ENCODE results near the gene DEFB125. TPM values are rescaled to one million over a fixed set of nuclear protein-coding genes. Genes with fewer than 3 reads are reported as not detected.
A peak's percentile ranks its signal among the peaks of the same experiment; 100 is the strongest.
"Not testable (repeated sequence)": the region's sequence is repeated elsewhere in the genome, so short reads cannot be mapped to it uniquely, and the experiment has no call there.

The DEFB125 gene
- total RNA-seq, 2 donors from 2014 or later, result not detected

DNA sequence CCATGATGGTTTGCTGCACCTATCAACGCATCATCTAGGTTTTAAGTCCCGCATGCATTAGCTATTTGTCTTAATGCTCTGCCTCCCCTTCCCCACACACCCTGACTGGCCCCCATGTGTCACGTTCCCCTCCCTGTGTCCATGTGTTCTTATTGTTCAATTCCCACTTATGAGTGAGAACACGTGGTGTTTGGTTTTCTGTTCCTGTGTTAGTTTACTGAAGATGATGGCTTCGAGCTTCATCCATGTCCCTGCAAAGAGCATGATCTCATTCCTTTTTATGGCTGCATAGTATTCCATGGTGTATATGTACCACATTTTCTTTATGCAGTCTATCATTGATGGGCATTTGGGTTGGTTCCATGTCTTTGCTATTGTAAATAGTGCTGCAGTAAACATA is 10.2 kb downstream of the DEFB125 start:
- peaks cover 46% of the 10 kb centered on the region for H3K27me3 Mint-ChIP-seq
- H3K9me3 ChIP-seq (ENCODE audit: control insufficient read depth, low read length, poor library complexity, severe bottlenecking), result not testable (repeated sequence)

DNA sequence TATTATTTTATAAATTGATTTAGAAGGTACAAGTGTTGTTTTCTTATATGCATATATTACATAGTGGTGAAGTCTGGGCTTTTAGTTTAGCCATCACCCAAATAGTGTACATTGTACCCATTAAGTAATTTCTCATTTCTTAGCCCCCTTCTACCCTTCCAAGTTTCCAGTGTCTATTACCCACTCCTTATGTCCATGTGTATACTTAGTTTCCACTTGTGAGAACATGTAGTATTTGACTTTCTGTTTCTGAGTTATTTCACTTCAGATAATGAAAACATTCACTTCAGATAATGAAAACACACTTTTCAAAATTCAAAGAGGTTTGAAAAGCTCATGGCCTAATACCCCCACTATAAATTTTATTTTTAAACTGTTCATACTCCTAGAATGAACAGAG is 14.5 kb downstream of the DEFB125 start:
- no peak overlapping the region for H3K27ac Mint-ChIP-seq
- H3K4me1 Mint-ChIP-seq, result no peaks in the 10 kb centered on the region
- no peaks in the 10 kb centered on the region for H3K36me3 Mint-ChIP-seq (ENCODE audit: low read depth)
- no peaks in the 10 kb centered on the region for H3K9me3 ChIP-seq (ENCODE audit: control insufficient read depth, low read length, poor library complexity, severe bottlenecking)
- DNase-seq, result no peak
- peaks cover 67% of the 10 kb centered on the region for H3K27me3 Mint-ChIP-seq
- no peak overlapping the region for H3K4me3 Mint-ChIP-seq
- no peak for ATAC-seq

More for the DNA sequence above, 10.2 kb downstream of the DEFB125 start:
- not testable (repeated sequence) for H3K4me3 Mint-ChIP-seq; H3K36me3 Mint-ChIP-seq (ENCODE audit: low read depth); DNase-seq; H3K4me1 Mint-ChIP-seq; ATAC-seq; H3K27ac Mint-ChIP-seq

DNA sequence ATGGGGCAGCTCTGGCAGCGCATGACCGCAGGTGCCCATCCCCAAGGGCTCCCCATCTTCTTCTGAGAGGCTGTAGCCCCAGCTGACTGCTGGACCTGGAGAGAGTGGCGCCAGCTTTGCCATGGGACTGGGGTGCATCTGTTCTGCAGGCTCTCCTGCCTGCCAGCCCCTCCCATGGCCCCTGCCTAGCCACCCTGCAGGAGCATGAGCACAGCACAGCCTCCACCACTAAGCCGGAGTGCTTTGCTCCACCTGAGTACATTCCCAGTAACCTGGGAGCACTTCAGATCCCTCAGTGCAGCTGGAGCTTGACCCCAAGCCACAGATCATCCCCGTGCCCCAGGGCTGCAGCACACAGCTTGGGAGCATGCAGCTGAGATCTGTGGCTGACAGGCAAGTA is 16.0 kb downstream of the DEFB125 start:
- no peaks in the 10 kb centered on the region for H3K9me3 ChIP-seq (ENCODE audit: control insufficient read depth, low read length, poor library complexity, severe bottlenecking)
- DNase-seq (no peak), ATAC-seq (no peak)
- H3K4me1 Mint-ChIP-seq, result no peaks in the 10 kb centered on the region
- H3K27me3 Mint-ChIP-seq, result peaks cover 78% of the 10 kb centered on the region
- no peak overlapping the region for H3K27ac Mint-ChIP-seq
- H3K4me3 Mint-ChIP-seq, result no peak overlapping the region
- no peaks in the 10 kb centered on the region for H3K36me3 Mint-ChIP-seq (ENCODE audit: low read depth)

DNA sequence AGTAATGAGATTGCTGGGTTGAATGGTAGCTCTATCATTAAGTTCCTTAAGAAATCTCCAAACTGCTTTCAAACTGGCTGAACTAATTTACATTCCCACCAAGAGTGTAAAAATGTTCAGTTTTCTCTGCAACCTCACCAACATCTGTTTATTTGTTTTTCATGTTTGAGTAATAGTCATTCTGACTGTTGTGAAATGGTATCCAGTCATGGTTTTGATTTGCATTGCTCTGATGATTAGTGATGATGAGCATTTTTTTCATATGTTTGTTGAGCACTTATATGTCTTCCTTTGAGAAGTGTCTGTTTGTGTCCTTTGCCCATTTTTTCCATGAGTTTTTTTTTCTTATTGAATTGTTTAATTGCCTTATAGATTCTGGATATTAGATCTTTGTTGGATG is 24.9 kb downstream of the DEFB125 start:
- peaks cover 52% of the 10 kb centered on the region for H3K27me3 Mint-ChIP-seq
- H3K4me3 Mint-ChIP-seq, result no peak overlapping the region
- H3K4me1 Mint-ChIP-seq, result no peaks in the 10 kb centered on the region
- H3K36me3 Mint-ChIP-seq (ENCODE audit: low read depth), result no peaks in the 10 kb centered on the region
- ATAC-seq, result no peak
- H3K27ac Mint-ChIP-seq, result no peak overlapping the region
- no peak for DNase-seq
- H3K9me3 ChIP-seq (ENCODE audit: control insufficient read depth, low read length, poor library complexity, severe bottlenecking), result no peaks in the 10 kb centered on the region

DNA sequence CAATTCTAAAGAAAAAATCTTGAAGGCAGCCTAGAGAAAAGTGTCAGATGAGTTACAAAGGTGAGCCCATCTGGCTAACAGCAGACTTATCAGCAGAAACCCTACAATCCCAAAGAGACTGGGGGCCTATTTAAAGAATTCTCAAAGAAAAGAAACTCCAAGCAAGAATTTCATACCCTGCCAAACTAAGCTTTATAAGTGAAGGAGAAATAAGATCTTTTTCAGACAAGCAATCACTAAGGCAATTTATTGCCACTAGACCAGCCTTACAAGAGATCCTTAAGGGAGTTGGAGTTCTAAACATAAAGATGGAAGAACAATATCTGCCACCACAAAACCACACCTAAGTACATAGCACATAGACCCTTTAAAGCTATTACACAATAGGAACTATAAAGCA is 30.0 kb downstream of the DEFB125 start:
- peaks cover 50% of the 10 kb centered on the region for H3K27me3 Mint-ChIP-seq
- no peaks in the 10 kb centered on the region for H3K9me3 ChIP-seq (ENCODE audit: control insufficient read depth, low read length, poor library complexity, severe bottlenecking)
- no peak overlapping the region for H3K4me3 Mint-ChIP-seq
- H3K36me3 Mint-ChIP-seq (ENCODE audit: low read depth), result no peaks in the 10 kb centered on the region
- no peaks in the 10 kb centered on the region for H3K4me1 Mint-ChIP-seq
- H3K27ac Mint-ChIP-seq, result no peak overlapping the region
- ATAC-seq, result no peak
- DNase-seq, result no peak

DNA sequence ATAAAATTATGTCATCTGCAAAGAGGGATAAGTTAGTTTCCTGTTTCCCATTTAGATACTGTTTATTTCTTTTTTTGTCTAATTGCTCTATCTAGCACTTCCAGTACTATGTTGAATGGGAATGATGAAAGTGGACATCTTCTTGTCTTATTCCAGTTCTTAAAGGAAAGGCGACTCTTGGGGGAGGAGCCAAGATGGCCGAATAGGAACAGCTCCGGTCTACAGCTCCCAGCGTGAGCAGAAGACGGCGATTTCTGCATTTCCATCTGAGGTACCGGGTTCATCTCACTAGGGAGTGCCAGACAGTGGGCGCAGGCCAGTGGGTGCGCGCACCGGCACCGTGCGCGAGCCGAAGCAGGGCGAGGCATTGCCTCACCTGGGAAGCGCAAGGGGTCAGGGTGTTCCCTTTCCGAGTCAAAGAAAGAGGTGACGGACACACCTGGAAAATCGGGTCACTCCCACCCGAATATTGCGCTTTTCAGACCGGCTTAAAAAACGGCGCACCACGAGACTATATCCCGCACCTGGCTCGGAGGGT is 42.4 kb downstream of the DEFB125 start:
- H3K9me3 ChIP-seq (ENCODE audit: control insufficient read depth, low read length, poor library complexity, severe bottlenecking); H3K4me1 Mint-ChIP-seq; DNase-seq; H3K27ac Mint-ChIP-seq; H3K4me3 Mint-ChIP-seq; H3K36me3 Mint-ChIP-seq (ENCODE audit: low read depth); ATAC-seq: not testable (repeated sequence)
- peaks cover 31% of the 10 kb centered on the region for H3K27me3 Mint-ChIP-seq

DNA sequence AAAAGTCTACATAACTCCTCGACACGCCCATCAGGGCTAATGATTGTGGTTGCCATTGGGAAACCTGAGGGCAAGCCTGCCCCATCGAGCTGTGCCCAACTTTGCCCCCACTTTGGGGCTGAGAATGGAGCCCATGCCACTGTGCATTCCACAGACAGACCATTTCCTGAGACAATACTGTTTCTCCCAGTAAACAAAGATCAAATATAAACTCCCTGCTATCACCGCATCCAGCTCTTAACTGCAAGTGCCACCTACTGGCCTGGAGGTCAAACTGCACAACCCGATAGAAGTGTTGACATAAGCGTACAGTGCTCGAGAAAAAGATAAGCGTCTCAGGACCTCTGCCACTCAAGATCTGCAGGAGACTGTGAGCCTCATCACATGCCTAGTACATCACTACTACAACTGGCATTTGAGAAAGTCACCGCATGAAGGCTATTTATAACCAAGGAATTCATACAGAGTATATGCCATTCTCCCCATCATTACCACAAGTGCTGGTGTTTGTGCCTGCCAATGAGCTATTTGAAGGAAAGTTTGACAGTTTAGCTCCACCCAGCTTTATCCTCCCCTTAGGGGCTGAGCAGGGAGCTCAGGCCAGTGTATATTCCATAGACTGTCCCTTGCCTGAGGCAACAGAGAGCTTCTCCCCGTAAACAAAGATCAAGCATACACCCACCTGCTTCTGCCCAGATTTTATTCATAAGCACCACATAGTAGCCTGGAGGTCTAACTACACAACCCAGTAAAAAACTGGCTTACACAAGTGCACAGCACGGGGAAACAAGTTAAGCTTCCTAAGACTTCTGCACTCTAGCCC is 50.4 kb downstream of the DEFB125 start:
- Mint-ChIP-seq H3K36me3 (ENCODE audit: low read depth) (peaks cover 2% of the 10 kb centered on the region), H3K27ac (peak overlapping the region; percentile 0), H3K27me3 (peaks cover 35% of the 10 kb centered on the region), H3K4me1 (no peaks in the 10 kb centered on the region), H3K4me3 (no peak overlapping the region)
- no peaks in the 10 kb centered on the region for H3K9me3 ChIP-seq (ENCODE audit: control insufficient read depth, low read length, poor library complexity, severe bottlenecking)
- no peak for DNase-seq
- no peak for ATAC-seq

DNA sequence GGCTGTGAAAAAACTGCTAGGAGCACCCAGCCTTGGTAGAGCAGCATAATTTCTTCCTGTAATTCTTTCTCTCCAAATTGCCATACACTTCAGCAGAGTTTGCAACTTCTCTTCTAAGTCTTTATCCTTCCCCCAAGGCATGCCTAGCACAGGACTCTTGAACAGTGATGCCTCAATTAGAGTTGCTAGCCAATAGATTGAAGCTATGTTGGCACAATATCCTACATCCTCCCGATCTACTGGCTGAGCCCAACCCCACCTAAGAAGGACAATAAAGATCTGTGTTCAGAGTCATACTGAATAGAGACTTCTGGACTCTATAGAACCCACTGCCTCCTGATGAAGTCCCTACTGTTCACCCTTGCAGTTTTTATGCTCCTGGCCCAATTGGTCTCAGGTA is 54.8 kb downstream of the DEFB125 start, which contains the start of gene DEFB126:
DEFB126 (plus strand) TSS at position 301 of the 400 bp plus-strand sequence; CDS start at position 340, 39 bp downstream.
- H3K4me1 Mint-ChIP-seq, result no peaks in the 10 kb centered on the region
- peaks cover 65% of the 10 kb centered on the region for H3K27me3 Mint-ChIP-seq
- no peaks in the 10 kb centered on the region for H3K9me3 ChIP-seq (ENCODE audit: control insufficient read depth, low read length, poor library complexity, severe bottlenecking)
- peaks cover 2% of the 10 kb centered on the region for H3K36me3 Mint-ChIP-seq (ENCODE audit: low read depth)
- no peak within 1 kb of the TSS for H3K4me3 Mint-ChIP-seq
- no peak for DNase-seq
- H3K27ac Mint-ChIP-seq, result no peak within 1 kb of the TSS
- no peak for ATAC-seq

DNA sequence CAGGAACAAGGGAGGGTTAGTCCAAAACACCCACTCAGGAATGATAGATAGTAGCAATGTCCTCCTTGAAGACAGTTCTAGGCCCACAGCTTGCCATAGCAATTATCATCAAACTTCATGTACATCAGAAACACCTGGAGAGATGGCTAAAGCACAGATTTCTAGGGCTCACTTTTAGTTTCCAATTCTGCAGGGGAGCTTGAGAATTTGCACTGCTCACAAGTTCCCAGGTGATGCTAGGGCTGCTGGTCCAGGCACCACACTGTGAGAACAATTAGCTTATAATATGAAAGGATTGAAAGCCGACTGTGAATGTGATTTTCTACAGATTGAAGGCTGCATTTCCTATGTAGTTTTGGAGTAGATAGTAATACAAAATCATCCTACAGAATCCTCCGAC is 58.4 kb downstream of the DEFB125 start:
- no peaks in the 10 kb centered on the region for H3K36me3 Mint-ChIP-seq (ENCODE audit: low read depth)
- H3K4me3 Mint-ChIP-seq, result no peak overlapping the region
- H3K27ac Mint-ChIP-seq, result no peak overlapping the region
- no peaks in the 10 kb centered on the region for H3K4me1 Mint-ChIP-seq
- ATAC-seq (no peak), DNase-seq (no peak)
- peaks cover 72% of the 10 kb centered on the region for H3K27me3 Mint-ChIP-seq
- no peaks in the 10 kb centered on the region for H3K9me3 ChIP-seq (ENCODE audit: control insufficient read depth, low read length, poor library complexity, severe bottlenecking)

Other genes with a start within 250 kb of the DEFB125 start
- not detected for gene DEFB126, start 54.9 kb downstream of the DEFB125 start, total RNA-seq
- gene DEFB127, start 69.8 kb downstream of the DEFB125 start, total RNA-seq, result not detected
- gene DEFB128, start 102.0 kb downstream of the DEFB125 start, total RNA-seq, result not detected
- gene DEFB129, start 139.6 kb downstream of the DEFB125 start, total RNA-seq, result not detected
- gene DEFB132, start 170.1 kb downstream of the DEFB125 start, total RNA-seq, result not detected
- 1 to 10 TPM; 2.4 to 2.7 TPM for gene C20orf96, start 203.1 kb downstream of the DEFB125 start, total RNA-seq
- 10 to 100 TPM; 15.6 to 18.9 TPM for gene ZCCHC3, start 209.9 kb downstream of the DEFB125 start, total RNA-seq
- 1 to 10 TPM; 5.2 to 8.3 TPM for gene SOX12, start 237.9 kb downstream of the DEFB125 start, total RNA-seq

Data from T-helper 17 cell (primary cell).